Upper lobe of left lung (tissue), 6 donors: ENCODE measurements around the gene MYL6. TPM values are rescaled to one million over a fixed set of nuclear protein-coding genes. Genes with fewer than 3 reads are reported as not detected.

Source experiments
- ATAC-seq, 2 donors: fragments of 200-7000 bp; cut with Tn5 transposase; one replicate each; pipeline ENCODE4 v1.9.1; 2022; ENCODE audit warnings: mild to moderate bottlenecking in 2 of 2, moderate library complexity in 2 of 2; ENCODE audit not compliant: low FRiP score in 2 of 2
- DNase-seq, 2 donors: peaks; one replicate each; pipeline ENCODE4 v3.0.0-alpha.2; 2019 to 2020
- H3K27ac ChIP-seq, 4 donors: fragments of 200-600 bp; sonication (generic); one replicate each; pipeline ENCODE4 v1.5.1; 2016 to 2019
- H3K27me3 ChIP-seq, 4 donors: fragments of 200-600 bp; sonication (generic); one replicate each; pipeline ENCODE4 v1.5.1; 2017 to 2019
- H3K36me3 ChIP-seq, 4 donors: fragments of 200-600 bp; sonication (generic); one replicate each; pipeline ENCODE4 v1.5.1; 2016 to 2019
- H3K4me1 ChIP-seq, 4 donors: fragments of 200-600 bp; sonication (generic); one replicate each; pipeline ENCODE4 v1.5.1; 2018 to 2019
- H3K4me3 ChIP-seq, 4 donors: fragments of 200-600 bp; sonication (generic); one replicate each; pipeline ENCODE4 v1.5.1; 2017 to 2019; ENCODE audit warnings: mild to moderate bottlenecking in 2 of 4, moderate library complexity in 1 of 4
- H3K9me3 ChIP-seq, 4 donors: fragments of 200-600 bp; sonication (generic); one replicate each; pipeline ENCODE4 v1.5.1; 2018 to 2019
- EP300 ChIP-seq, 4 donors: sonication (generic); formaldehyde crosslinking; IDR thresholded peaks; one replicate each; pipeline ENCODE4 v1.5.1; 2017; ENCODE audit warnings: antibody characterized with exemption in 4 of 4, control low read depth in 2 of 4
- POLR2A ChIP-seq, 4 donors: fragments of 450-650 bp; IDR thresholded peaks; one replicate each; pipeline ENCODE4 v1.5.1; 2016 to 2017; ENCODE audit warnings: antibody characterized with exemption in 4 of 4, mild to moderate bottlenecking in 2 of 4
- POLR2AphosphoS5 ChIP-seq, 2 donors: sonication (generic); formaldehyde crosslinking; IDR thresholded peaks; one replicate each; pipeline ENCODE4 v1.5.1; 2017; ENCODE audit warnings: antibody characterized with exemption in 2 of 2
- WGBS, 2 donors: methylation state at CpG; one replicate each; pipeline ENCODE4 v1.1.5; 2017 to 2018; 5-methylcytosine and 5-hydroxymethylcytosine counted together
- total RNA-seq, 6 donors: library from RNA; depleted of rRNA in 4 of 6; stranded (reverse); fragments of >200 nt in 4 of 6; gene quantifications; one replicate each; pipeline versions ENCODE4 v1.1.0 to v1.2.1, GENCODE V29; 2016 to 2021
- TF ChIP-seq, protein P1 (sequence below), 6 experiments: fragments of 450-650 bp in 4 of 6; fragments of 200-600 bp in 2 of 6; sonication (generic) in 2 of 6; IDR thresholded peaks; one replicate each; pipeline ENCODE4 v1.5.1; 2016 to 2019; ENCODE audit warnings: antibody characterized with exemption in 6 of 6
- donor health status: DM: no; HTN: no; CAD: no; lungs with moderate emphysema.
- donor health status: DM: no; HTN: yes; CAD: no; lungs with severe emphysema.

Gene MYL6
- total RNA-seq, 6 donors from 2014 or later, result 665 to 1,935 (median 1,528) TPM

DNA sequence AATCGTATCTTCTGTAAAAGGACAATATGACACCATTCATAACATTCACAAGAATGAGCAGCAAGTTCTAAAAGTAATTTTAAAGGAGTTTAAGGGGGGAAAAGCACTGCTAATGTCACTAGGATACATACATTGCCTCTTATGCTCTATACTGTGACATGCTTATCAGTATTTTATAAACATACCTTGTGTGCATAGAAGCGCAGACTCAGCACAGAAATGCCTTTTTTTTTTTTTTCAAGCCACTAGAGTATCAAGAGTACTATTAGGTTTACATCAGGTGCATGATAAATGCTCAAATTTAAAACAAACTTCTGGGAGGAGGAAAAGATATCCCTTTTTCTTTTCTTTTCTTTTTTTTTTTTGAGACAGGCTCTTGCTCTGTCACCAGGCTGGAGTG is 44.7 kb downstream of the MYL6 start:
- no peak for ATAC-seq
- TF ChIP-seq POLR2AphosphoS5 (IDR thresholded peaks at IDR 0.05) (no peak), POLR2A (IDR thresholded peaks at IDR 0.05) (no peak), EP300 (IDR thresholded peaks at IDR 0.05) (no peak)
- 73 to 74% methylated on average over 2 of the region's 2 CpGs for WGBS, 2 donors

DNA sequence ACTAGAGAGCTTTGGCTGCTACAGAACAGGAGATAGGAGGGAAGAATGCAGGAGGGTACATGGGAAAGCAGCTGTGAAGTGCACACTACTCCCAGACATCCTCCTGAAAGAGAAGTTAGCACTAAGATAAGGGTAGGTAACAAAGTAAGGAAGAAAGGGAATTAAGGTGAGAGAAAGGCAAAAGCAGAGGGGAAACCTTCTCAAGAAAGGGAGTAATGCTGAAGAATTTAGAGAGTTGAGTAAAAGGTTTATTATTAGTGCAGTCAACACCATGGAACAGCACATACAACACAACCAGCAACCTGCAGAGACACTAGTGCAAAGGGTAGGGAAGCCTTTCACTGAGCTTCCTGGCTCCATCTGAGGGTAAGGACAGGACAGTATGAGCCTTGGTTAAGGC is 46.1 kb downstream of the MYL6 start:
- no peak for ATAC-seq
- peaks cover 24 to 50% (median 38%) of the 10 kb centered on the region in 4 donors for H3K36me3 ChIP-seq

More for the DNA sequence above, 44.7 kb downstream of the MYL6 start:
- no peaks in the 10 kb centered on the region for H3K9me3 ChIP-seq
- H3K4me1 ChIP-seq, result peaks cover 0 to 4% (median 0%) of the 10 kb centered on the region in 4 donors
- no peaks in the 10 kb centered on the region for H3K27me3 ChIP-seq
- H3K27ac ChIP-seq, result peak overlapping the region in 1 of 4 donors; percentile 34
- peaks cover 19 to 36% (median 25%) of the 10 kb centered on the region in 4 donors for H3K36me3 ChIP-seq
- no peak overlapping the region for H3K4me3 ChIP-seq
- no peak for DNase-seq

DNA sequence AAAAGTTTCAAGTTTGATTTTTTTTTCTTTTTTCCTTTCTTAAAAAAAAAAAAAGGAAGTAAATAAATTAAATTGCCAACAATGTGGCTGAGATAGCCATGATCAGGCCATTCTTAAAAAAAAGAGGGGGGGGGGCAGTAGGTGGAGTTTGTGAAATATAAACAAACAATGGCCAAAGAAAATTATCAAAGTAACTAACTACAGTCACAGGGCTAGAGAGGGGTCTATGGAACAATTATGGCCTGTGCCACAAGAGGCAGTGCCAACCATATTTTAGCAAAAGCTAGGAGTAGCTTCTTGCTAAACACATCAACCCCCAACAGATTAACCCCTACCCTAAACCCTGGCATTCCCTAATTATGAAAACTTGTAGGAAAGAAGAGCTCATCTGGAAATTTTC is 47.3 kb downstream of the MYL6 start:
- H3K4me3 ChIP-seq, result no peak overlapping the region
- H3K36me3 ChIP-seq, result peaks cover 32 to 62% (median 49%) of the 10 kb centered on the region in 4 donors
- ATAC-seq, result no peak
- TF ChIP-seq EP300 (IDR thresholded peaks at IDR 0.05), result no peak
- TF ChIP-seq, protein P1, sequence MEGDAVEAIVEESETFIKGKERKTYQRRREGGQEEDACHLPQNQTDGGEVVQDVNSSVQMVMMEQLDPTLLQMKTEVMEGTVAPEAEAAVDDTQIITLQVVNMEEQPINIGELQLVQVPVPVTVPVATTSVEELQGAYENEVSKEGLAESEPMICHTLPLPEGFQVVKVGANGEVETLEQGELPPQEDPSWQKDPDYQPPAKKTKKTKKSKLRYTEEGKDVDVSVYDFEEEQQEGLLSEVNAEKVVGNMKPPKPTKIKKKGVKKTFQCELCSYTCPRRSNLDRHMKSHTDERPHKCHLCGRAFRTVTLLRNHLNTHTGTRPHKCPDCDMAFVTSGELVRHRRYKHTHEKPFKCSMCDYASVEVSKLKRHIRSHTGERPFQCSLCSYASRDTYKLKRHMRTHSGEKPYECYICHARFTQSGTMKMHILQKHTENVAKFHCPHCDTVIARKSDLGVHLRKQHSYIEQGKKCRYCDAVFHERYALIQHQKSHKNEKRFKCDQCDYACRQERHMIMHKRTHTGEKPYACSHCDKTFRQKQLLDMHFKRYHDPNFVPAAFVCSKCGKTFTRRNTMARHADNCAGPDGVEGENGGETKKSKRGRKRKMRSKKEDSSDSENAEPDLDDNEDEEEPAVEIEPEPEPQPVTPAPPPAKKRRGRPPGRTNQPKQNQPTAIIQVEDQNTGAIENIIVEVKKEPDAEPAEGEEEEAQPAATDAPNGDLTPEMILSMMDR (IDR thresholded peaks at IDR 0.05), result no peak
- TF ChIP-seq POLR2A (IDR thresholded peaks at IDR 0.05), result no peak
- TF ChIP-seq POLR2AphosphoS5 (IDR thresholded peaks at IDR 0.05), result no peak
- no peak for DNase-seq
- H3K4me1 ChIP-seq, result peaks cover 0 to 4% (median 0%) of the 10 kb centered on the region in 4 donors
- no peaks in the 10 kb centered on the region for H3K27me3 ChIP-seq
- no peaks in the 10 kb centered on the region for H3K9me3 ChIP-seq
- peak overlapping the region in 1 of 4 donors; percentile 16 for H3K27ac ChIP-seq

More for the DNA sequence above, 46.1 kb downstream of the MYL6 start:
- Histone ChIP-seq H3K9me3 (no peaks in the 10 kb centered on the region), H3K4me3 (no peak overlapping the region), H3K27ac (no peak overlapping the region), H3K27me3 (no peaks in the 10 kb centered on the region), H3K4me1 (peaks cover 0 to 4% (median 0%) of the 10 kb centered on the region in 4 donors)
- TF ChIP-seq POLR2AphosphoS5 (IDR thresholded peaks at IDR 0.05) (no peak), EP300 (IDR thresholded peaks at IDR 0.05) (no peak)
- DNase-seq, result no peak

DNA sequence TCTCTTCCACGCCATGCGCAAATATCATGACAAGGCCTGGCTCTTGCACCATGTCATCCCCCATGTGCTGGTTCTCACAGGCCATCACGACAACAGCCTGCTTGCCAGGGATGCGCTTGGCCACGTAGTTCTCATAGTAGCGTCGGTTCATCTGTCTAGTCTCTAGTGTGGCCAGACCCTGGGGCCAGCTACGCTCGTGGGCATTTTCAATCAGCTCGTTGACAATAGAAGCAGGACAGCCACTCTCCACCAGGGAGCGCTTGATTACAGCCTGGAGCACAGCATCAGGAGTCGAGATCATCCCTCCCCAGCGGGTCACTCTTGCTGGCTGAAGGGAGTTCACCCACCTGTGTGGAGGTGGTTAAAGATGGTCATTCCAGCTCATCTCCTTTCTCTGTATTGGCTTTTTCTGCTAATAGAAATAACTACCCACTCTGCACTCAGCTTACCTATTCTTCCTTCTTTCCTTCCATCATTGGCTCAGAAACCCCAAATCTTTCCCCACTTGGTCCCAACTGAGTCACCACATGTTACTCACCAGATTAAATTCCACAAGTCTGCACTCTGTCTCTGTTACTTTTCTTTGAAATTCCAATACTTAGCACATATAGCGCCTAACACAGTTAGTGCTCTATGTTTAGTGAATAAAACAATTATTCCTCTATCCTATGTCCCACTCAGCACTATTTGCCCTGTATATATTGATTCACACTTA is 48.5 kb downstream of the MYL6 start:
- peaks cover 40 to 74% (median 59%) of the 10 kb centered on the region in 4 donors for H3K36me3 ChIP-seq
- no peak overlapping the region for H3K27ac ChIP-seq
- ATAC-seq (peak in 1 of 2 donors; percentile 82), DNase-seq (peak in 1 of 2 donors; percentile 62)
- peaks cover 0 to 4% (median 0%) of the 10 kb centered on the region in 4 donors for H3K4me1 ChIP-seq
- no peak overlapping the region for H3K4me3 ChIP-seq
- H3K9me3 ChIP-seq, result no peaks in the 10 kb centered on the region
- H3K27me3 ChIP-seq, result no peaks in the 10 kb centered on the region
- no peak for TF ChIP-seq POLR2AphosphoS5 (IDR thresholded peaks at IDR 0.05)
- TF ChIP-seq, protein P1 (IDR thresholded peaks at IDR 0.05), result peak; percentile 35 to 63 (median 40)
- 72 to 79% methylated on average over 10 to 11 of the region's 14 CpGs for WGBS, 2 donors

DNA sequence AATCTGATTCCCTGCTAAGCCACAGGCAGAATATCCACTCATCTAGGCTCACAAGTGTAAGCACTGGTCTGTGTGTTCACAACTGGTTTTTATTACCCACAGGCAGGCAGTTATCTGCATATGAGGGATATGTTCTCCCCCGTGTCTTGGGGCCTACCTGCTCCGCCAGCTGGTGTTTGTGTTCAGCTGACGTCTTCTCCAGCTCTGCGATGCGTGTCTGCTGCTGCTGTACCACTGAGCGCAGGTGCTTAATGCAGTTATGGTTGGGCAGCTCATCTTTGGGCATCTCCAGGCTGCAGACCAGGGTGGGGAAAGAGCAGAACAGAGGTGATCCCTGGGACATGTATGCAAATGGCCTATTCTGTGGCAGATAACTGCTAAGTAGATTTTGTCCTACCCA is 49.8 kb downstream of the MYL6 start:
- WGBS, 2 donors, result 91 to 99% methylated on average over 6 of the region's 6 CpGs
- Histone ChIP-seq H3K27ac (no peak overlapping the region), H3K36me3 (peaks cover 52 to 88% (median 73%) of the 10 kb centered on the region in 4 donors), H3K4me3 (no peak overlapping the region), H3K9me3 (no peaks in the 10 kb centered on the region), H3K27me3 (no peaks in the 10 kb centered on the region), H3K4me1 (no peaks in the 10 kb centered on the region)
- TF ChIP-seq, protein P1 (IDR thresholded peaks at IDR 0.05), result no peak
- TF ChIP-seq POLR2AphosphoS5 (IDR thresholded peaks at IDR 0.05) (no peak), EP300 (IDR thresholded peaks at IDR 0.05) (no peak), POLR2A (IDR thresholded peaks at IDR 0.05) (no peak)
- no peak for ATAC-seq
- no peak for DNase-seq

Other genes with a start within 250 kb of the MYL6 start
- 10 to 100 TPM; 23.0 to 47.3 (median 32.8) TPM for gene PYM1, start 230.5 kb upstream of the MYL6 start, total RNA-seq
- 100 to 1,000 TPM in 1 of 6 donors, 10 to 100 TPM in 5; 16.7 to 251 (median 37.3) TPM for gene DGKA, start 227.2 kb upstream of the MYL6 start, total RNA-seq
- gene PMEL, start 192.3 kb upstream of the MYL6 start, total RNA-seq, result 10 to 100 TPM in 1 of 6 donors, 1 to 10 TPM in 4, under 1 TPM in 1; 0.91 to 45.1 (median 1.5) TPM
- 10 to 100 TPM; 11.7 to 27.9 (median 21.7) TPM for gene CDK2, start 191.5 kb upstream of the MYL6 start, total RNA-seq
- gene RAB5B, start 184.3 kb upstream of the MYL6 start, total RNA-seq, result 100 to 1,000 TPM in 4 of 6 donors, 10 to 100 TPM in 2; 53.4 to 139 (median 116) TPM
- gene SUOX, start 161.1 kb upstream of the MYL6 start, total RNA-seq, result 10 to 100 TPM; 12.8 to 36.3 (median 21.9) TPM
- gene IKZF4, start 137.3 kb upstream of the MYL6 start, total RNA-seq, result 10 to 100 TPM in 1 of 6 donors, 1 to 10 TPM in 5; 5.6 to 23.0 (median 9.3) TPM
- 100 to 1,000 TPM in 3 of 6 donors, 10 to 100 TPM in 3; 15.3 to 570 (median 150) TPM for gene RPS26, start 116.4 kb upstream of the MYL6 start, total RNA-seq
- 100 to 1,000 TPM in 3 of 6 donors, 10 to 100 TPM in 3; 56.8 to 171 (median 101) TPM for gene ERBB3, start 78.2 kb upstream of the MYL6 start, total RNA-seq
- gene PA2G4, start 53.8 kb upstream of the MYL6 start, total RNA-seq, result 100 to 1,000 TPM in 1 of 6 donors, 10 to 100 TPM in 5; 36.7 to 103 (median 70.7) TPM
- gene RPL41, start 41.7 kb upstream of the MYL6 start, total RNA-seq, result 1,000 to 10,000 TPM; 1,377 to 3,349 (median 3,110) TPM
- 10 to 100 TPM in 2 of 6 donors, 1 to 10 TPM in 4; 2.1 to 22.0 (median 6.4) TPM for gene ZC3H10, start 40.1 kb upstream of the MYL6 start, total RNA-seq
- 100 to 1,000 TPM in 5 of 6 donors, 10 to 100 TPM in 1; 73.9 to 132 (median 112) TPM for gene ESYT1, start 30.1 kb upstream of the MYL6 start, total RNA-seq
- gene MYL6B, start 5.8 kb upstream of the MYL6 start, total RNA-seq, result 10 to 100 TPM; 10.5 to 38.4 (median 29.1) TPM
- gene SMARCC2, start 31.1 kb downstream of the MYL6 start, total RNA-seq, result 100 to 1,000 TPM in 2 of 6 donors, 10 to 100 TPM in 4; 71.4 to 258 (median 93.9) TPM
- 10 to 100 TPM; 38.8 to 94.3 (median 62.1) TPM for gene RNF41, start 63.6 kb downstream of the MYL6 start, total RNA-seq
- 10 to 100 TPM in 4 of 6 donors, 1 to 10 TPM in 2; 4.2 to 23.1 (median 17.6) TPM for gene NABP2, start 66.0 kb downstream of the MYL6 start, total RNA-seq
- 1 to 10 TPM in 2 of 6 donors, under 1 TPM in 1, not detected in 3; 0.37 to 1.2 (median 1.1) TPM for gene SLC39A5, start 71.7 kb downstream of the MYL6 start, total RNA-seq
- 10 to 100 TPM; 17.6 to 48.2 (median 28.8) TPM for gene ANKRD52, start 100.0 kb downstream of the MYL6 start, total RNA-seq
- 10 to 100 TPM; 12.8 to 26.3 (median 17.5) TPM for gene COQ10A, start 108.6 kb downstream of the MYL6 start, total RNA-seq
- 100 to 1,000 TPM in 5 of 6 donors, 10 to 100 TPM in 1; 99.9 to 201 (median 151) TPM for gene CS, start 142.0 kb downstream of the MYL6 start, total RNA-seq
- 100 to 1,000 TPM in 1 of 6 donors, 10 to 100 TPM in 5; 50.3 to 105 (median 61.4) TPM for gene CNPY2, start 157.6 kb downstream of the MYL6 start, total RNA-seq
- 100 to 1,000 TPM in 1 of 6 donors, 10 to 100 TPM in 5; 19.5 to 227 (median 74.4) TPM for gene PAN2, start 175.6 kb downstream of the MYL6 start, total RNA-seq
- 1 to 10 TPM in 1 of 6 donors, under 1 TPM in 1, not detected in 4; 0.81 to 1.1 TPM for gene IL23A, start 180.5 kb downstream of the MYL6 start, total RNA-seq
- gene STAT2, start 201.7 kb downstream of the MYL6 start, total RNA-seq, result 100 to 1,000 TPM in 5 of 6 donors, 10 to 100 TPM in 1; 96.1 to 553 (median 178) TPM
- under 1 TPM in 1 of 6 donors, not detected in 5; 0.20 TPM for gene APOF, start 204.5 kb downstream of the MYL6 start, total RNA-seq